KG1 (cell line): Measurements from ENCODE around the gene PARL.

Experiments used
- DNase-seq: peaks from one replicate; lab custom pipeline; 2025; lab: John Stamatoyannopoulos, UW

PARL gene, protein sequence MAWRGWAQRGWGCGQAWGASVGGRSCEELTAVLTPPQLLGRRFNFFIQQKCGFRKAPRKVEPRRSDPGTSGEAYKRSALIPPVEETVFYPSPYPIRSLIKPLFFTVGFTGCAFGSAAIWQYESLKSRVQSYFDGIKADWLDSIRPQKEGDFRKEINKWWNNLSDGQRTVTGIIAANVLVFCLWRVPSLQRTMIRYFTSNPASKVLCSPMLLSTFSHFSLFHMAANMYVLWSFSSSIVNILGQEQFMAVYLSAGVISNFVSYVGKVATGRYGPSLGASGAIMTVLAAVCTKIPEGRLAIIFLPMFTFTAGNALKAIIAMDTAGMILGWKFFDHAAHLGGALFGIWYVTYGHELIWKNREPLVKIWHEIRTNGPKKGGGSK

DNA sequence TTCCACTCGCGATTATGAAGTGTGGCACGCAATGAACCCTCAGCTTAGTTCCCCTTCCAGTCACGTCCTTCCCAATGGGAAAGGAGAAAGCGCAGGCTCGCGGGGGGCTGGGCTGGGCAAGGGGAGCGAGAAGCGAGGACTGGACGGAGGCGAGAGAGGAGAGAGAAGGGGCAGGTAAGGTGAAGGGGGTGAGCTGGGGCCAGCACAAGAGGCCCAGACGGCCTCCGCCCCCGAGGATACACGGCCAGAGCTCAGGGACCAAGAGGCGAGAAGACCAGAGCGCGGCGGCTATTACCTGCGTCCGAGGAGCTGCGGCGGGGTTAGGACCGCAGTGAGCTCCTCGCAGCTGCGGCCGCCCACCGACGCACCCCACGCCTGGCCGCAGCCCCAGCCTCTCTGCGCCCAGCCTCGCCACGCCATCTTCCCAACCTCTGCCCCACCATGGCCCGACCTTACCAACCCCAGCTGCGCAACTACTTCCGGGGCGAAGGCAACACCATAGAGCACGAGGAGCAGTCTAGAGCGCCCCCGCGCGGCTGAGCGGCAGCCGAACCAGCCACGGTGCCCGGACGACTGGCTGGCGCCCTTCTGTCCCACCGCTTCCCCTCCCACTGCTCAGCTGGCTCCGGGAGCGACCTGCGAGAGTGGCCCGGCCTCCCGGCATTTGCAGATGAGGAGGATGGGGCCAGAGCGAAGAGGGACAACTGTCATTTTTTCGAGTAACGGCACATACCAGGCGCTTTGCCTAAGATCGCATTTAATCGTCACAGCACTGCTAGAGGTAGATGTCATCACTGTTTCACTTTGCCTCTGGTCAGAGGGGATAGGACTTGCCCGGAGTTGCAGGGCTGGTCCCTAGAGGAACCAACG lies at the start of gene PARL:
TSS of gene PARL (minus strand) at position 454 of the 870 bp plus-strand sequence. CDS start at position 420, 34 bp downstream.
- peak; percentile 95 for DNase-seq

DNA sequence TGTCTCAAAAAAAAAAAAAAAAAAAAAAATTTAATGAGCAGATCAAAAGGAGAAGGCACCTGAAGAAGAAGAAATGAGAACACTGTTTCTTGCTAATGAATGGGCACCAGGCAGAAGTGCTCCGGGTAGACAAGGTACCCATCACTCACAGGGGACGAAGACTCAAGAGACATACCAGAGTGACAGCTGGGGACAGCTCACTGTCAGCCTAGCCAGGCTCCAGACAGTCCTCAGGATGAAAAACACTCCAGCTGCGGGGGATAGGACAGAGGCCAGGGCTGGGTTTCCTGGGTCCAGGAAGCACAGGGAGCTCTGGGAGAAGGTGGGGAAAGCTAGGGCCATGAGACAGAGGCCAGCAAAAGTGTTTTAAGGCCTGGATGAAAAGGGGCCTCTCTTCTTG lies 48.5 kb upstream of the PARL start:
- no peak for DNase-seq

DNA sequence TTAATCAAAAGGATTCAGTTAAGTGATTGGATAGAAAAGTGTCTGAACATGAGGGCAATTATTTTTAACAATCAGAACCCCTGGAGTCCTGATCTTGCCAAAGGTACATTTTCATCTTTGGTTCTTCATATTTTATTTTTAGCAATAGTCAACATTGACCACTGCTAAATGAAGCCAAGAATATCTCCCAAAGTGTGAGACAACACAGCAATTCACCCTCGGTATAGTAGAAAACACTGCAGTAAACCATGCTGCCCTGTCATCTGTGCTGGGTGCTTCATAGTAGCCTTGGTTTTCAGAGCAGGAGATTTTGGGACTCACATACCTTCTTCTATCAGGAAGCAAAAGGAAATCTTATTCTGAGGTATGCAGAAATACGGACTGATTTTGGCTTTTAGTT lies 47.2 kb upstream of the PARL start:
- no peak for DNase-seq

DNA sequence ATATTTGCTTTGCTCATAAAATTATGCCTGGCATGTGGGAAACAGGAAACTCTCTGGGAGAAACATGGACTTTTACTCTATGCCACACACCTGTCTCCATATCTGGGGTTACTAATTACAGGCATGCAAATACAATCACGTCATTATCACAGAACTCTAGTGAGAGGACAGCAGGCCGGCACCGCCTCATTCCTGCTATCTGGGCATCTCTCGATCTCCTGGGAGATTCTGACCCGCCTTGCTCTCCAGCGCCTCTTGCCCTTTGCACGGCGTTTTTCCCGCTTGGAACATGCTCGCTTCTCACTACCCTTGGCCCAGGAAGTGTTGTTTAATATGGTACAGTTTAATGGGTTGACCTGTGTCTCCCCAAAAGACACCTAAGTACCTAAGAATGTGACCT lies 45.4 kb upstream of the PARL start:
- DNase-seq, result no peak

DNA sequence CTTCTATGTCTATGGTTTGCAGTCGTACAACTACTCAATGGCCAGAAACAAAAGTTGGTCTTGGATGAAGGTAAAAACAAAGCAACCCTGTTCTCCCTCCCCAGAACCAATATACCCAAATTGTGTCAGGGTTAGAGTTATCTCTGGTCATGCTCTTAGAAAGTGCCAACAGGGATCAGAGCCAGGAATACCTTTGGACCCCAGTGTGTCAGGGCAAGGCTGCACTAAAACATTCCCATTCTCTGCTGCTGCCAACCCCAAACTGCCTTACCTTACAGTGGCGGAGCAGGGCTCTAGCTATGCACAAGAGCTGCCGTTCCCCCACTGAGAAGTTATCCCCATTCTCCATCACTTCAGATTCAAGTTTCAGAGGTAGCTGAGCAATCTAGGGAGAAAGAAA lies 42.4 kb upstream of the PARL start:
- no peak for DNase-seq

DNA sequence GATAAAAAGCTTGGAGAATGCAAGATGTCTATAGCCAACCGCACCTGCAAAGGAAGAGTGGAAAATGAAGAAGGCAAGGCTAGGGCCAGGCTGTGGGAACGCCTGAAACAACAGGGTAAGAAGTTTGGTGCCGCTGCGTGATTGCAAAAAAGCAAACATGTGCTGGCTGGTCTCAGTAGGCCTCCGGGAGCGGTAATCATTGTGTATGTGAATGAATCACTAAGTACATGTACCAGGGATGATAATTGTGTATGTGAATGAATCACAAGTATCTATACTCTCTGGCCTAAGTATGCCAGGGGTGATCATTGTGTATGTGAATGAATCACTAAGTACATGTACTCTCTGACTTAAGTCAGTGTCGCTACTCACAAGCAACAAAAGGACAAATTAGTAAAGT lies 40.3 kb upstream of the PARL start:
- no peak for DNase-seq

DNA sequence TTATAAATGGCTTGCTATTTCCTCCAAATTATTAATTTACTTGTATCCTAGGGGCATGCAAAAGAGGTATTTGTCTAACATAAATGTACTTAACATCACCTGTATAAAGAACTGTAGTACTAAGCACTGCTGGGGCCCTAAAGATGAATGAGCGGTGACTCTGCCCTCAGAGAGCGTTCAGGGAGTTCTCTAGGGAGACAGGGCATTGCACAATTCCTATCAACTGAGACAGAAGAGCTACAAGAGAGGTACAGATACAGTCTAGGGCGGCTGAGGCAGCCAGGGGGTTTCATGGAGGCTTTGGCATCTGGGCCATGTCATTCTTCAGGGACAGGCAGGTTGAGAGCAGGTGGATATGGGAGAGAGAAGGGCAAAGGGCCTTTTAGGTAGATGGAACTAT lies 39.9 kb upstream of the PARL start:
- no peak for DNase-seq

DNA sequence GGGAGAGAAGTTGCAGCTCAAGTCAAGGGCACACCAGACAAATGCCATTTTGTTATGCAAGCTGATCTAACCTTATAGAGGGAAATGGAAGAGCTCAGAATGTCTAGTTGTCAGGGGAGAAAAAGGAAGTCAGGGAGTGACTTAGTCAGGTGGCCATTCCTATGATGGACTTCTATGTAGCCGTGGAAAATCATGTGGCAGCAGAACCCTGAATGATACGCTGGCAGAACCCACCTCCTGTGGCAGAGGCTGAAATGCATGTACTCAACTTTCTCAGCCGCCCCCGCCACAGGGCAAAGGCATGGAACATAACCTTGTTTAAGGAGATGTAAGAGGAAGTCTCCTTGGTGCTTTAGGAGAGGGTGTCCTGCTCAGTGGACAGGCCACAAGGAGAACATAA lies 37.7 kb upstream of the PARL start:
- no peak for DNase-seq

DNA sequence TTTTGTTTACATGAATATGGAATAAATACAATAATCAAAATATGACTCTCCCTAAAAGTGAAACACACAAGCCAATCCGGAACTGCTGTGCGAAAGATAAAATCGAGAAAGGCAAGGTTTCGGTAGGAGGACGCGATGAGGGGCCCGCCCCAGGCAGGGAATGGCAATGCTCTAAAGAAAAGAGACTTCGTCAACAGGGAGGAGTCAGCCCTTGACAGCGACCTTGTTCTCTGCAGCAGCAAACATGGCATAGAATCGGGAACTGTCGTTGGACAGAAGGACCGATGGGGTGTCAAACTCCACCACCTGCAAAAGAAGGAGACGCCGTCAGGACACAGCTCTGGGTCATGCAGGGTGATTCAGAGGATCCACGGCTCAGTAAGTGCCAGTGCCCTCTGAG lies 36.4 kb upstream of the PARL start:
- DNase-seq, result no peak

DNA sequence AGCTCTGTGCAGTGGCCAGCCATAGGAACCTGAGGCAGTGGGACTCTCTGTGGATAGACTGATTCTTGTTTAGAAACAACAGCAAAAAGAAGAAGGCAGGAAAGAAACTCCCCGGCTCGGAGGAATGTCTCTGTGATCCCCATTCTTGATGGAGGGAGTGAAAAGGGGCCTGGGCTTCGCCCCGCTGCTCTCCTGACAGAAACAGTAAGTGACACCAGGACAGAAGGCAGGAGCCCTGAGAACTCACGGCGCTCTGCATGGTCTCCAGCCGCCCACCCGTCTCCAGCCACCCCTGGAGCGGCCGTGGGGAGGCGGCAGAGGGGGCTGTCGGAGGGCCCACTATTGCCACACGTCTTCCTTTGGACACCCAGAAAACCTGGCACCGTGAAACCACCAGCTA lies 35.7 kb upstream of the PARL start:
- no peak for DNase-seq

DNA sequence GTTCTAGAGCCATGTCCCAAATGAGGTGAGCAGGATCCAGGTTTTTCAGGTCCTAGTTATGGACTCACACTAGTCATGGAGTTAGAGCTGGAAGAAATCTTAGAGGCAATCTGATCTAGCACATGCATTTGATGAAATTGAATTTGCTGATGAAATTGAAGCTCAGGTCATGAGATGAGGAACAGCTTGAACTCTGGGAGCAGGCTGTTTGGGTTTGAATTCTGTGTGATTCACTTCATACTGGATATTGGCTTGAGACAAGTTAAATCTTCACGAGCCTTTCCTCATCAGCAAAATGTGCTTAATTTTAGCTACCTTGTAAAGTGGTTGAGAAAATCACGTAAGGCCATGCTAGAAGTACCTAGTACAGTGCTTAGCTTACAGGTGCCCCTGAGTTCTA lies 33.5 kb upstream of the PARL start:
- no peak for DNase-seq

DNA sequence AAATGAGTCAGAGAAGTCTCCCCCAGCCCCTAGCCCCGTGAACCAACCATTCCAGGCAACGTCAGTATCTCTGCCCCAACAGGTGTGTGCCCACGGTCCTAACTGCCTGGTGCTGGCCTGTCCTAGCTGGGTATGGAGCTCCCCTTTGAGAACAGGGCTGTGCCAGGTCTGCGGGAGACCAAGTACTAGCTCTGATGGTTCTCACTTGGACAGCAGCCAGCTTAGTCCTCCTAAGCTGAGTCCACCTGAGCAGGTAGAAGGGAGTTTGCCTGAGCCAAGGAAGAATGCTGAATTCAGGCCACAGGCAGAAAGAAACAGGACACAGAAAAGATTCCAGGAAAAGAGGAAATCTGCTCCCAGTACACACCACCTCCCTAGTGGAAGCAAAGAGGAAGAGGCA lies 33.1 kb upstream of the PARL start:
- DNase-seq, result no peak

DNA sequence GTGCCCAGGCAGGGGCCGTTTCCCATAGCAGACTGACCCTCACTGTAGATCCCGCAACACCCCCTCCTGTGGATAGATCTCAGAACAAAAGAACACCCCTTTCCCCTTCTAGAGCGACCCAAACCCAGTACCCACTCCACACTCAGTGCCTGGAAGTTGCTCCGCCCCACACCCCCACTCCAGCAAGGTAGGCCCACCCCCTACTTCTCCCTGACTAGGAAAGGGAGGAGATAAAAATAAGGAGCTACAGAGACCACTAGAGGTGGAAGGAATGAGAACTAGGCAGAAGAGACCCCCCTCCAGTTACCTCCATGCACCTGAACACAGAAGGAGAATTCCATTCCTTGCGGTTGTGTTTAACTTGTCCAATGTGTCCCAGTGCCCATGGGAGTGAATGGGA lies 30.2 kb upstream of the PARL start:
- DNase-seq, result no peak

DNA sequence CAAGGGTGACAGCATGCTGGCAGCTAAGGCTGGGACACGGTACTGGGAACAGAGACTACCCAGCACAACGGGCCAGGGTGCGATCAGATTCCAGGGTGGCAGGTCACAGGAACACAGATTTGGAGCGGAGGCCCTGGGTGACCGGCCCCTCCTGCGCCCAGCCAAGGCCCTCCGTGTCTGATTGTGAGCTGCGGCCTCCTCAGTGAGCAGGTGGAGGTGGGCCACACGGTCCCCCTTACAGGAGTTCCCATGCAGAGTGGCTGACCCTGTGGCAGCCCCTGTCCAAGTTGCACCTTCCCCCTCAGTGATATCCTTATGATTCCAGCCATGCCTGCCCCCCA lies 28.9 kb upstream of the PARL start:
- DNase-seq, result no peak

DNA sequence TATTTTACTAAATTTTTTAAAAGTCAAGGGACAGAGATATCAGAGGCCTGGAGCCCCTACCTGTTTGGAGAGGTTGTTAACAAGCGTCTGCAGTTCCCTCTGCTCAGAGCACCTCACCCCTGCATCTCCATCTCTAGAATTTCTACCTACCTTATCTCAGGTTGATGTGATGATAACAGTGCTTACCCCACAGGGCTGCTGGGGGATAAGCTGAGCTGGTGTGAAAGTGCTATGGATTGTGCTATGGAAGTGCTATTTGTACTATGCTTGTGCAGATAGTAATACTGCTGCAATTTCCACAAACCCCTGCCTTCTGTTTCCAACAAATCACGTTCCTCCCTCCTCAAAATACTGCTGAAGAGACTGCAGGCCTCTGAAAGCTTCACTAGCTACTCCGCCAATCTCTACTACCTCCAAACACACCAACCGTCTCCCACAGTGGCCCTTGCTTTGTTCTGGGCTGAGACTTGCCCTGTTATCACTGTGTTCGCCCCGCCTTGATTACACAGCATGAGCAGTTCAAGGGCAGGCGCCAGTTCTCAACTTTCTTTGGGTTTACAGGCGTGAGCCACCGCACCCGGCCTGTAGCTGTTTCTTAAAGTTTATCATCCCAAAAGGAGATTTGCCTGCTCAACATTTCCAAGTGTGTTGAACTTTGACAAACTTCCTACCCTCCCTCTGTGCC lies 28.4 kb upstream of the PARL start:
- no peak for DNase-seq

DNA sequence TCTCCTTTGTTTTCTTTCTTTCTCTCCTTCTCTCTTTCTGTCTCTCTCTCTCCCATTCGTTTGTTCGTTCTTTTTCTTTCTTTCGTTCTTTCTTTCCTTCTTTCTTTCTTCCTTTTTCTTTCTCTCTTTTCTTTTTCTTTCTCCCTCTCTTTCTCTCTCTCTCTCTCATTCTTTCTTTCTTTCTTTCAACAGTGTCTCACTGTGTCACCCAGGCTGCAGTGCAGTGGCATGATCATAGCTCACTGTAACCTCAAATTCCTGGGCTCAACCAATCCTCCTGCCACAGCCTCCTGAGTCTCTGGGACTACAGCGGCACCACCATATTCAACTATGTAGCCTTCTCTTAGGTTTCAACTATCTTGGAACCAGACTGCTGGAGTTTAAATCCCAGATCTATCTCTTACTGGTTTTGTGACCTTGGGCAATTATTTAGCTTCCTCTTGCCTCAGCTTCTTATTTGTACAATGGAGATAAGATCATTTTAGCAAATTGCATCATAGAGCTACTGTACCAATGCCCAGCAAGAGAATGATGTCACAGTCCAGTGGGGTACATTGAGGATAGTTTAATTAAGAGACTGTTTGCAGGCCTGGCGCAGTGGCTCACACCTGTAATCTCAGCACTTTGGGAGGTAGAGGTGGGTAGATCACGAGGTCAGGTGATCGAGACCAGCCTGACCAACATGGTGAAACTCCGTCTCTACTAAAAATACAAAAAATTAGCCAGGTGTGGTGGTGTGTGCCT lies 27.3 kb upstream of the PARL start:
- no peak for DNase-seq

DNA sequence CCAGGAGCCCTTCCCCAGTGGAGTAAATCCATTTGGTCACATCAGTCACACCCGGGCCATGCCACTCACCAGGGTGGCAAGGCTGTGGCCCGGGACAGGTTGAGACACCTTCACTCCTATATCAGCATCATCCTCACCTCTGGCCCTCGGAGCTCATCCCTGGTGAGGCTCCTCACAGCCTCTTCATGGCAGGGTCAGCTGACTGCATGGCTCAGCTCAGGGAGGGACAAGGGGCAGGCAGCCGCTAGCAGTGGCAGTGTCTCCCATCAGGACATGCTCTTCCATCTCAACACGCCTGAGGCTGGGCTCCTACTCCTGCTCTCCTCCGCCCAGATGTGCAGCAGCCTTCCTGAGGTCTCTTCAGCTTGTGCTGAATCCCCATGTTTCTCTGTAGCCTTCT lies 26.4 kb upstream of the PARL start:
- no peak for DNase-seq

DNA sequence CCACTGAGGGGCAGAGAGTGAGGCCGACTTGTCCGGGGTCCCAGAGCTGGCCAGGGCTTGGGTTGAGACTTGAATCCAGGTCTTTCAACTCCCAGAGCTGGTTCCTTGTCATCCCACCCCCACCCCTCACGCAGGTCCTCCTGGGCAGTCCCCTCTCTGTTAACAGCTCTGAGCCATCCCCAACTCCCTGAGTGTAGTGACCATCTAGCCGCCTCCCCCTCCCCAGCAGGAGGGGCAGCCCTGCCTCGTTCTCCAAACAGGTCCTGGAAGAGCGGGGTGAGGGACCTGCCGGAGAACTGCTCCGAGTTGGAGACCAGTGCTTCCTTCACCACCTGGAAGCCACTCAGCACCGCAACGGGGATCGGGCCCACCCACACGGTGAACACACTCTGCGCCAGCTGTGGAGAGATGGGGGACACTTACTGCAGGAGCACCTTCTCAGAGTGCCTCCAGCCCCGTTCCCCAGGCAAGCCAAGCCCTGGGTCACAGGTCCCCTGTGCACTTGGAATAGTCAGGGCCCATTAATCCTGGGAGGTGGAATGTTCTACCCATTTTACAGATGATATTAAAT lies 24.4 kb upstream of the PARL start:
- no peak for DNase-seq

DNA sequence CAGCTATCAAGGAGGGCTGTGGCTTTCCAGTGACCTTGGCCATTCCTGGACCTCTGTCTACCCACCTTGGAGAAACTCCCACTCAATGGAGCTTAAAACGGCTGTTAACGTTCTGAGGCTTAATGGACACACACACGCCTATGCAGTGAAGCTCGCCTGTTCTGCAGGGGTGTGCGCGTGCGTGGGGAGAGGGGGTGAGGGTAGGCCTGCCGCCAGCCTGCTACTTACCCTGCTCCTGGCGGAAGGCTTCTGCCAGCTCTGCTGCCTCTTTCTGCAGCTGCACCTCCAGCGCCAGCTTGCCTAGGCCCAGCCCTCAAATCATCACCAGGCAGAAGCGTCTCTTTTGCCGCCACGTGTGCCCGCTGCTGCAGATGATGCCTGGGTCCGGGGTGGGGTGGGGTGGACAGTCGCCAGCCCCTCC lies 23.2 kb upstream of the PARL start:
- DNase-seq, result no peak

DNA sequence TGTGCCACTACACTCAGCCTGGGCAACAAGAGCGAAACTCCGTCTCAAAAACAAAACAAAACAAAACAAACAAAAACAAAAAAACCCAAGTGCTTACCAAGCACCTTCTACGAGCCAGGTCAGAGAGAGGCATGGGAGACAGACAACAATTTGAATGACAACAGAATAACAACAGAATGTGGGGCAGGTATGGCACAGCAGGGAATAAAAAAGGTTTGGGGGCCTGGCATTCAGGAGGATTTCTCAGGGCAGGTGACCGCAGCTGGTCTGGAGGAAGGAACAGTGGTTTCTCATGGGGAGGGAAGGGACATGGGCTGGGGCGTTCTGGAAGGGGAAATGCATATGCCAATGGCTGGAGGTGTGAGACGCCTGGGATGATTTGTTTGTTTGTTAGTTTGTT lies 22.5 kb upstream of the PARL start:
- no peak for DNase-seq

DNA sequence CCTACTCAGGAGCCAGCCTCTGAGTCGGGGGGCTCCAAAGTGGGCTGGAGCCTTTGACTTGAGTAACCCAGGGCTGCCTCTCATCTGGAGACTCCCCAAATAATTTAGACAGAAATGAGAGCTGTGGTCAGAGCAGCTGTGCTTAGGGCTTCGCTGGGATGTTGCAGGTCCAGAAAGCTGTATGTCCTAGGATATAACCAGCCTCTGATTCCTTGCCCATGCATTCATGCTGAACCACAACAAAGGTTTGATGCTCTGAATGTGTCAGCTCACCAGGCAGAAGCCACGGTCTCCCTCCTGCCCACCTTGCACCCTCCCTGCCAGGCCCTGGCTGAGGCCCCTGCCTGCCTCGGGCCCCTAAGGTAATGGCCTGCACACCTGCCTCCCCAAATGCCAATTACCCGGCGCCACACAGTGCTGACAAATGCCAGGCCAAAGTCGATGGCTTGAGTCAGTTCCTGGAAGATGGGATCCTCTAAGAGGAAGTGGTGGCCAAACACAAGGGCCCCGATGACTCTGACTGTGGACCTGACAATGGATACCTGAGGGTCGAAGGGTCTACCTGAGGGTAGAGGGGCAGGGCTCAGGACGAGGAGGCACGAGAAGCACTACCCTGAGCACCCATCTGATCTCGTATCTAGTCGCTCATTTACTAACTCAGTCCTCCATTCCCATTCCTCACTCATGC lies 21.7 kb upstream of the PARL start:
- no peak for DNase-seq
